HG03558 (cell line): ENCODE results near the gene CCDC57.

Experiments used
- ATAC-seq: cut with Tn5 transposase; IDR thresholded peaks from one replicate; pipeline ENCODE4 v1.9.1; 2021; ENCODE audit warnings: moderate number of reproducible peaks; ENCODE audit not compliant: unreplicated experiment; ENCODE audit errors: extremely low read depth

CCDC57 gene

DNA sequence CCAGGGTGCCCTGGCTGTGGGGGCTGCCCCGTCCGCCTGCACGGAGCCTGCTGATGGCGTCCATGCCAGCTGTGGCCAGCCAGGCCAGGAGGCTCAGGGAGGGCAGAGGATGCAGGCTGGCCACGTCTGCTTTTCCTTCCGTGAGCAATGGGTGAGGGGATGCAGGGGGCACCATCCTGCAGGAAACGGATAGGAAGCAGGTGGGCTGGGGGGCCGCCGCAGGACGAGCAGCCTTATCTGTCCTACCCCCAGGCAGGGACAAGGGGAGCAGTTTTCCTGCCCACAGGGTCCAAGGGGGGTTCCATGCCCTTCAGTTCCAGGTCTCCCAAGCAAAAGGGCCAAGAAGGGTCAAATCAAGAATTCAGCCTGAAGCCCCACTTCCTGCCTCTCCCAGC, 153.8 kb downstream of the CCDC57 start:
- ATAC-seq = no peak

DNA sequence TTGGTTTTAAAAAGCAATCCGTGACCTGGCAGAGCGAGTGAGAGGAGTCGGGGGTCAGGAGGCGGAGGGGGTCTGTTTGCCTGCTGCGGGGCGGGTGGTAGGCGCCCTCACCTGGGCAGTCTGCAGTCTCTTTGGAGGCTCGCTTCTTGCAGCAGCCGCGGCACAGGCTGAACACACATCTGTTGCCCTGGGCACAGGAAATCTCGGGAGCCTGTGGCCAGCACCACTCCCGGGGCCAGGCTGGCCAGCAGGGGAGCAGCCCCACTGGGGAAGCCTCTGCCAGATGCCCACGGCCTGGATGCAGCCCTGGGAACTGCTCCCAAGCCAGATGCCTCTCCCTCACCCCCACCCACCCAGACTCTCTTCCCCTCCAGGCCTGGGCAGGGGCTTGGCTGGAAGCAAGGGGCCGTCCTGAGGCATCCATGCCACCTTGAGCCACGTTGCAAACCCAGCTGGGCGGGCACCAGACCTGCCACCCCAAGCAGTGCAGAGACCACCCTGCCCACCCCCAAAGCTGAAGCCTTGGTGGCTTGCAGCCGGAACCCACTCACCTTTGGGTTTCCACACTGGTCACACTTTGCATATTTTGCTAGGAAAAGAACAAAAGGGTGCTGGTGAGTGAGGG, 154.3 kb downstream of the CCDC57 start:
- no peak for ATAC-seq

DNA sequence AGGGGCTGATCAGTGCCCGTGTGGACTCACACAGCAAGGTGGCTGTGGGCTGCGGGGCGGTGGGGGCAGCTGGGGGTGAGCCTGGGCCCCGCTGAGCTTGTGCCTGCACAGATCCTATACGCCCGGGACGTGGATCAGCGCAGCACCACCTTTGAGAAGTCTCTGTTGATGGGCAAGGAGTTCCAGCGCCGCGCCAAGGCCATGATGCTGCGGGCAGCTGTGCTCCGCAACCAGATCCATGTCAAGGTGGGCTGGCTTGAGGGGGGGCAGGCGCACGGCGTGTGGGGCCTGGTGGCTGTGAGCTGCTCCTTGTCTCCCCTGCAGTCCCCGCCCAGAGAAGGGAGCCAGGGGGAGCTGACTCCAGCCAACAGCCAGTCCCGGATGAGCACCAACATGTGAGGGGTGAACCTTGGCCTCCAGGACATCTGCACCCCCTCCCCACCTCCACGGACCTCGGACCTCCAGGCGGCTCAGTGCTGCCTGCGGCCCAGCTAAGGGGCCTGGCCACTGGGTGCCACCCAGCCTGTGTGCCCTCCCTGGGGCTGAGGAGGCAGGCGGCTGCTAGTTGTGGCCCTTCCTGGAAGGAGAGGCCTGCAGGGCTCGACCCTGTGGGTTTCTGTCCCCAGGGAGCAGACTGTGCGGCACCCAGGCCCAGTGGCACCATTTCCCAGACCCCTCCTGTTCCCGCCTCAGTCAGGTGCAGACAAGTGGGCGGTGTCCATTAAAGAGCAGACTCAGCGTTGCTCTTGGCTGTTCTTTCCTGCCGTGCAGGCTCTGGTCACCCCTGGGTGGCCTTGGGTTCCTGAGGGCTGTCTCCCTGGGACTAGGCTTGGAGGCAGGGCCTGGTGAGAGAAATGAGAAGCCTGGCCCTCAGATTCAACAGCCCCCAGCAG, 155.7 kb downstream of the CCDC57 start:
- no peak for ATAC-seq

DNA sequence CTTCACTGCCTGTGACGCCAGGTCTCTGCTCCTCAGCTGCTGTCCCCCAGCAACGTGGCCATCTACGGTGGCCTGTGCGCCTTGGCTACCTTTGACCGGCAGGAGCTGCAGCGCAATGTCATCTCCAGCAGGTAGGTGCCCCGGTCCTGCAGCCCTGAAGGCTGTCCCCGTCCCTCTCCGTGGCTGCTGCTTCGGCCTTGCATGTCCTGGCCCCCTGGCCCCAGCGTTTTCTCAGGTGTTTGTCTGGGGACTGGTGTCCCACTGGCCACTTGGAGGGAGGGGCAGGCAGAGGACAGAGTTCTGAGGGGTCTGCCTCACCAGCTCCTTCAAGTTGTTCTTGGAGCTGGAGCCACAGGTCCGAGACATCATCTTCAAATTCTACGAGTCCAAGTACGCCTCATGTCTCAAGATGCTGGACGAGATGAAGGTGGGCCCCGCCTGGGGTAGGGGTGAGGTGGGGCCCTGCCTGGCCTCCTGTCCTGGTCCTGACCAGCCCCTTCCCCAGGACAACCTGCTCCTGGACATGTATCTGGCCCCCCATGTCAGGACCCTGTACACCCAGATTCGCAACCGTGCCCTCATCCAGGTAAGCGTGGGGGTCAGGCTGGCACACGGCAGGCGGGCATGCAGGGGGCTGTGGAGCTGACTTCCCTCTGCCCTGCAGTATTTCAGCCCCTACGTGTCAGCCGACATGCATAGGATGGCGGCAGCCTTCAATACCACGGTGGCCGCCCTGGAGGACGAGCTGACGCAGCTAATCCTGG, 156.5 kb downstream of the CCDC57 start:
- ATAC-seq = no peak

DNA sequence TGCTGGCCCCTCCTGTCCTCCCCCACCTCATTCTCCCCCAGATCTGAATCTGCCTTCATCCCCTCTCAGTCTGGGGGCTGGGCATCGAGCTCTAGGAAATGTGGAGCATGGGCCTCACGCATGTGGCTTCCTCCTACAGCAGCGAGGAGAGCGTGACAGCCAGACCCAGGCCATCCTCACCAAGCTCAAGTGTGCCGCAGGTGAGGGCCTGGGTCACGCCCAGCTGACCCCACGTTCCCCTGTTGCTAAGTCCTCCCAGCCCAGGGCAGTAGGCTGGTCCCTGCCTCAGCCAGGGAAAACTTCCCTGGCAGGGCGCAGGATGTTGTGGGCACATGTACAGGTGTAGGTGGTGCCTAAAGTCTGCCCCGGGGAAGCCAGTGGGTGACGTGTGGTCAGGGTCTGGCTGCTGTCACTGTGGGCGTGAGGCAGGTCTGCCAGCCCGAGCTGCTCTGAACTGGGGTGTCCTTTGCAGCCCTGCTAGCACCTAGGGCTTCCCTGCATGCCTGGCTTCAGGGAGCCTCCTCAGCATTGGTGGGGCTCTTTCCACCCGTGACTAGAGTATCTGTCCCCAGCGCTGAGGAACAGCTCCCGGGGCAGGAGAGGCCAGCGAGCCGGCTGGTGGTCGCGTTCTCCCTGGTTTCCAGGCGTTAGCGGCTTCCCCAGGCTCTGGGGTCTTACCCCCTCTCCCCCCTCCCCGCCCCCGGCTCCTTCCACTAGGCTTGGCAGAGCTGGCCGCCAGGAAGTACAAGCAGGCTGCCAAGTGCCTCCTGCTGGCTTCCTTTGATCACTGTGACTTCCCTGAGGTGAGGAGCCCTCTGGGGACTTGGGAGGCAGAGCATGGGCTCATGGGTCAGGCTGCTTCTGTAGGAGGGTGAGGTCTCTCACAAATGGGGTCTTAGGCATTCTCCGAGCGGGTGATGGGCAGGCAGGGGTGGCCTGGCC, 157.3 kb downstream of the CCDC57 start:
- ATAC-seq = no peak

DNA sequence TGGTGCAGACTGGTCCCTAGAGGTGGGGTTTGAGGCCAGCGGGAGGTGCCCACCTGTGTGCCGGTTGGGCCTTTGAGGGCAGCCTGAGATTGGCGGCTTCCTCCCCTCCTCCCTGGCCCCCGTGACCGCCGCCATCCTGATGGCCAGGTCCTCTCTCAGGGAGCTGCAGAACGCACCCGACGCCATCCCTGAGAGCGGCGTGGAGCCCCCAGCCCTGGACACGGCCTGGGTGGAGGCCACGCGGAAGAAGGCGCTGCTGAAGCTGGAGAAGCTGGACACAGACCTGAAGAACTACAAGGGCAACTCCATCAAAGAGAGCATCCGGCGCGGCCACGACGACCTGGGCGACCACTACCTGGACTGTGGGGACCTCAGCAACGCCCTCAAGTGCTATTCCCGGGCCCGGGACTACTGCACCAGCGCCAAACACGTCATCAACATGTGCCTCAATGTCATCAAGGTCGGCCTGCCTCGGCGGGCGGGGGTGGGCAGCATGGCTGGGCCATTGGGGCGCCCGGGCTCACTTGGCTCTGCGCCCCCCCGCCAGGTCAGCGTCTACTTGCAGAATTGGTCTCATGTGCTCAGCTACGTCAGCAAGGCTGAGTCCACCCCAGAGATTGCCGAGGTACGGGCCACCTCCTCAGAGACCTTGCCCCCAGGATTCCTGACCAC, 158.2 kb downstream of the CCDC57 start:
- ATAC-seq = no peak

DNA sequence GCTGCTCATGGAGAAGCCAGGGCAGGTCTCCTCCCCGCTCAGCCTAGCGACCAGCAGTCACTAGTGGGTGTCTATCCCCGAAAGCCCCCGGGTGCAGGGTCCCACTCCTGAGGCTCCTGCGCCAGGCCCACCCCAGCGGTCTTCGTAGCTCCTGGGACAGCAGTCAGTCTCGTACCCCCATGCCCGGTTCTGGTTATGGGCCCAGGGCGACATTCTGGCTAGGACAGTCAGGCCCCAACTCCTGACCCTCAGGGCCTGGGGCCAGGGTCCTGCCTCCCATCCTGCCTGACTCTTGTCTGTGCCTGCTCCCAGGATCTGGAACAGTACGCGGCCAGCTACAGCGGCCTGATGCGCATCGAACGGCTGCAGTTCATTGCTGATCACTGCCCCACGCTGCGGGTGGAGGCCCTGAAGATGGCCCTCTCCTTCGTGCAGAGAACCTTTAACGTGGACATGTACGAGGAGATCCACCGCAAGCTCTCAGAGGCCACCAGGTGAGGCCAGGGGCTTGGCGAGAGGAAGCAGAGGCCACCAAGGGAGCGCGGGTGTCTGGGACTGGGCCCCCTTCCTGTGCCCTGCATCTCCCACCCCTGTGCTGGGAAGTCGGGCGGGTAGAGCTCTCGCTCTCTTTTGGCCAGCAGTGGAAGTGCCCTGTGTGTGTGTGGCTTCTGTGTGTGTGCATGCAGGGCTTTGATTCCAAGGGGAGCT, 158.9 kb downstream of the CCDC57 start:
- ATAC-seq = no peak

DNA sequence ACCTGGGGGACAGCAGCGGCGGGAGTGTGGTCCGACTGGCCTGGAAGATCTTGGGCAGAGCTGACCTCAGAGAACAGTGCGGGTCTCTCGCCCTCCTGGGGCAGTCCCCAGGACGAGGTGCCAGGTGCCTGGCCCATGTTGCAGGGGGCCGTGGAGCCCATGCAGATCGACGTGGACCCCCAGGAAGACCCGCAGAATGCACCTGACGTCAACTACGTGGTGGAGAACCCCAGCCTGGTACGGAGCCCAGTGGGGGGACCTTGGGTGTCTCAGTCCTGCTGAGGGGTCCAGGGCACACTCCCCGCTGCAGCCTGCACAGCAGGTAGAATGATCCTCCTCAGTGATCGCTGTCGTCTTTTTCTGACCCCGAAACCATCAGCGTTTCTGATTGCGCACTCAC, 159.5 kb downstream of the CCDC57 start:
- no peak for ATAC-seq

DNA sequence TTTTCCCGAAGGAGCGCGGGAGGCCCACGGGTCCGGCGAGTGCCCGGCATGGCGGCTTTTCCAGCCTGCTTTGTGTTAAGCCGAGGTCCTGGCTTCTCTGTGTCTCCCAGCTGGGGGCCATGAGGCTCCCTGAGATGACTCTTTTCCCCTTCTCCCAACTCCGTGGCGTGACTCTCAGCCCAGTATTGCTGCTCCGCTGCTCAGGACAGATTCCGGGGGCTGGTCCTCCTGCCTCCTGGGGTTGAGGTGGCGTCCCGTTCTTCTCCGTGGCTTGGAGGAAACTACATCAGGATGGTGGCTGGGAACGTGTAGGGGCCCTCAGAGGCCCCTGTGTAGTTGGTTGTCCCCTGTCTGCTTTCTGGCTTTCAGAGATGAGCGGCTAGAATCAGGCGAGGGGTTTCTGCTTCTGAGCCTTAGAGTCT, 160.0 kb downstream of the CCDC57 start:
- ATAC-seq = no peak

DNA sequence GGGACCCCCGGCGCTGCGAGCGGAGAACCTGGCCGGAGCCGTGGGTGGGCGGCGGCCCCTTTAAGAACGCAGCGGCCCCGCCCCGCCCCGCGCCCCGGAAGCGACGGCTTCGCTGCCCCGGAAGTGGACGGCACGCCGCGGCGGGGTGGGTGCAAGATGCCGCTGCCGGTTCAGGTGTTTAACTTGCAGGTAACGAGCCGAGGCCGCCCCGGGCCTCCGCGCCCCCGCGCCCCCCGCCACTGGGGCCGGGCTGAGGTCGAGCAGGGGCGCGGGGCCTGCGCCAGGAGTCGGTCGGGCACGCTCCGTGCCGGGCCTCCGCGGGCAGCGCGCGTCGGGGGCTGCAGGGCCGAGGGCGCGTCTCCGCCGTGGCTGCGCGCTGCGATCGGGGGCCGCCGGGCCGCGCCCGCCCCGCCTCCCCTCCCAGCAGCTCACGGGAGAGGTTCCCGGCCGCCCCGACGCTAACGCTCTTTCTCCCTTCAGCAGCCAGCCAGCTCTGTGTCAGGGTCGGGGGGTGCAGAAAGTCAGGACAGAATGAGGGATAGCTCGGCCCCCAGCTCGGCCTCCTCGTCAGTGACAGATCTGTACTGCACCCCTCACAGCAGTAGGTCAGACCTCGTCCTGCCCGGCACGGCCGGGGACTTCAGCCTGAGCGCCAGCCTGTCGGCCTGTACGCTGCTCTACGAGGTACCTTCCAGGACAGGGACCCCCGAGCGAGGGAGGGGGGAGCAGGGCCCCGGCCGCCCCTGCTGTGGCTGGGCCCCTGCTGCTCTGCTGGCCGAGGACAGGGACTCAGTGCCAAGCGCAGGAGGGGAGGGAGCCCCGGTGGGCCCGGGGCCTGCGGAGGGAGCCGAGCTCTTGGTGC, 160.6 kb downstream of the CCDC57 start, which contains the start of the genes GPS1 and RFNG:
Gene GPS1, plus strand, starts transcription at position 123 of the 862 bp plus-strand sequence. Its CDS starts 34 bp downstream, at position 157.
Gene RFNG, minus strand, starts transcription at position 36 of the 862 bp plus-strand sequence. CDS start 45 bp downstream, outside the sequence.
- ATAC-seq = peak; percentile 40
